Measurements from ENCODE around the gene ECE1. TPM values are rescaled to one million over a fixed set of nuclear protein-coding genes. Genes with fewer than 3 reads are reported as not detected.

Gene ECE1
- total and polyA plus RNA-seq, 2 of the 8 experiments (the other 6 are each of a cell fraction or from before 2014, with no cell fraction given), result 21.4 to 36.8 TPM

DNA sequence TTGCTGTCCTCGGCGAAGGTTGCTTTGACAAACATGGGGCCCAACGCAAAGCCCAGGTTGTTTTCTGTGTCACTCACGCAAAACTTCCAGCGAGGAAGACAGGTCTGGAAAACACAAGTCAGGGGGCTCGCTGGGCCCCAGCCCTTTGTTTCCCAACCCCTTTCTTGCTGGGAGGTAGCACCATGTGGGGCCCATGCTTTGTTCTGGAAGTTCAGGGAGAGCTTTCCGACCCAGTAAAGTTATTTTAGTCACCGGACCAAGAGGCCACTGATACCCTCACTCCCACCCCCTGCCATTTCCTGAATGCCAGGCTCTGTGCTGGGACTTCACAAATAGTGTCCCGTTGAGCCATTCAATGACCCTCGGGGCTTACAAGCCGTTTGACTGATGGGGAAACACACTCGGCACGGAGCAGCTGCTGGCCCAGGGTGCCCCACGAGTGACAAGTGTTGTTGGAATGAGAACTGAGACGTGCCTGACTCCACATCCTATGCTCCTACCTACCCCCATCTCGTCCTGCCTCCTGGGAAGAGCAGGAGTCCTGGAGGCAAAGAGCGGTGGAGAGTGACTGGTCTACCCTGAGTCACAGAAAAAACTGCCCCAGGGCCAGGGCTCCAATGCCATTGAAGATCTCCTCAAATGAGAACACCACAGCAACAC is 52.0 kb downstream of the ECE1 start:
- no peak overlapping the region for H2BK15ac ChIP-seq (ENCODE audit: low read length)
- H3K79me2 ChIP-seq (ENCODE audit: control insufficient read depth in 1 of 2, insufficient read depth in 2 of 2, low read length in 2 of 2), result no peaks in the 10 kb centered on the region
- no peaks in the 10 kb centered on the region; a peak in 2 of 8 replicates for H3K36me3 ChIP-seq (ENCODE audit: control insufficient read depth in 2 of 4, insufficient read depth in 4 of 4, low read length in 3 of 4)
- ChIA-PET CTCF (ENCODE audit: partially characterized antibody) (interaction anchor here (1.2 to 13.8 kb wide), 9 partner anchors 10 to 130 kb away, joined by 3 to 199 read pairs (median 7); no protein-coding TSS in a partner anchor), POLR2A (ENCODE audit: partially characterized antibody) (interaction anchor here (0.6 to 0.8 kb wide), 2 partner anchors 42 to 92 kb away, joined by 3 to 4 read pairs; no protein-coding TSS in a partner anchor)
- FAIRE-seq, result no peak
- H2BK5ac ChIP-seq (ENCODE audit: low read depth, low read length), result peak overlapping the region; percentile 52; the same call in 1 of the 2 replicates
- no peak overlapping the region for H3K23ac ChIP-seq (ENCODE audit: insufficient read length)
- H3K18ac ChIP-seq (ENCODE audit: extremely low read depth, low read length), result no peak overlapping the region
- H2BK20ac ChIP-seq (ENCODE audit: low read length), result no peak overlapping the region
- H2AFZ ChIP-seq (ENCODE audit: low read length), result no peak overlapping the region
- H3K27ac ChIP-seq (ENCODE audit: low read depth, low read length), result no peak overlapping the region
- H2BK12ac ChIP-seq (ENCODE audit: low read depth, low read length), result no peak overlapping the region
- no peak overlapping the region; a peak in 2 of 7 replicates for H3K9ac ChIP-seq (replicated peaks in 1 of 4; ENCODE audit: extremely low read depth in 1 of 4, low read depth in 3 of 4, low read length in 3 of 4)
- H3K56ac ChIP-seq (replicated peaks; ENCODE audit: insufficient read length, low read depth, low read length), result no peak overlapping the region
- DNase-seq (ENCODE audit: low read depth in 1 of 2, low spot score in 2 of 2), result no peak
- no peaks in the 10 kb centered on the region for H3K79me1 ChIP-seq (ENCODE audit: low read depth, low read length)
- H4K91ac ChIP-seq (replicated peaks; ENCODE audit: insufficient read length, low read length), result no peak overlapping the region
- peak overlapping the region; percentile 51; the same call in 1 of the 2 replicates for H4K8ac ChIP-seq (ENCODE audit: extremely low read depth, insufficient read depth, low read length)
- no peaks in the 10 kb centered on the region for H3K23me2 ChIP-seq (ENCODE audit: low read depth, low read length)
- no peak overlapping the region for H3K4me2 ChIP-seq (ENCODE audit: insufficient read depth in 1 of 2, low read depth in 2 of 2, low read length in 2 of 2)
- H3K4me3 ChIP-seq (ENCODE audit: extremely low read depth in 1 of 4, insufficient read depth in 2 of 4, low read depth in 3 of 4, low read length in 4 of 4), result no peak overlapping the region
- no peak overlapping the region for H2BK120ac ChIP-seq (replicated peaks; ENCODE audit: low read depth, low read length)
- H3K4ac ChIP-seq (replicated peaks; ENCODE audit: insufficient read length, low read depth, low read length), result no peak overlapping the region
- peaks cover 0 to 8% (median 5%) of the 10 kb centered on the region in 4 experiments; a peak in 4 of 7 replicates for H3K4me1 ChIP-seq (replicated peaks in 1 of 4; ENCODE audit: control insufficient read depth in 3 of 4, insufficient read depth in 4 of 4, low read length in 3 of 4)
- no peak overlapping the region for H3K14ac ChIP-seq (ENCODE audit: insufficient read length)
- H4K20me1 ChIP-seq (replicated peaks in 1 of 2; ENCODE audit: control insufficient read depth in 1 of 2, insufficient read depth in 2 of 2, low read length in 2 of 2), result peaks cover 0 to 2% of the 10 kb centered on the region in 2 experiments
- H3K27me3 ChIP-seq (replicated peaks in 1 of 4; ENCODE audit: control insufficient read depth in 3 of 4, extremely low read depth in 1 of 4, insufficient read depth in 3 of 4, low read length in 3 of 4), result no peaks in the 10 kb centered on the region
- no peak overlapping the region for H4K5ac ChIP-seq (ENCODE audit: insufficient read length, low read depth, low read length)
- no peak overlapping the region for H2AK5ac ChIP-seq (ENCODE audit: low read depth, low read length)
- H3K9me3 ChIP-seq (ENCODE audit: insufficient read depth in 2 of 2, low read depth in 1 of 2, low read length in 1 of 2), result no peaks in the 10 kb centered on the region
- WGBS, 2 experiments (ENCODE audit: extremely low coverage in 1 of 2, insufficient coverage in 1 of 2, insufficient read length in 1 of 2, insufficient replicate concordance in 2 of 2, low coverage in 1 of 2, low lambda C conversion rate in 2 of 2, missing lambda C conversion rate in 1 of 2), result 81% methylated on average over 17 of the region's 17 CpGs; no CpG with 5 or more reads in 1 of the 2 experiments
- TF ChIP-seq CBX8 (IDR thresholded peaks at IDR 0.05; ENCODE audit: borderline replicate concordance, low read depth, low read length) (no peak), MAFK (IDR thresholded peaks at IDR 0.05; ENCODE audit: low read depth, low read length) (no peak), SP1 (IDR thresholded peaks at IDR 0.05; ENCODE audit: low read depth, low read length) (no peak), POLR2AphosphoS5 (IDR thresholded peaks at IDR 0.05; ENCODE audit: low read depth, low read length) (no peak), KDM1A (IDR thresholded peaks at IDR 0.05; ENCODE audit: borderline replicate concordance, low read length) (no peak), SIN3A (conservative IDR thresholded peaks at IDR 0.05 in 1 of 2, IDR thresholded peaks at IDR 0.05 in 1 of 2; ENCODE audit: low read depth in 1 of 2, low read length in 2 of 2) (no peak), POLR2A (IDR thresholded peaks at IDR 0.05; ENCODE audit: control extremely low read depth in 1 of 2, low read depth in 2 of 2, low read length in 2 of 2) (no peak)
- TF ChIP-seq, protein P1, sequence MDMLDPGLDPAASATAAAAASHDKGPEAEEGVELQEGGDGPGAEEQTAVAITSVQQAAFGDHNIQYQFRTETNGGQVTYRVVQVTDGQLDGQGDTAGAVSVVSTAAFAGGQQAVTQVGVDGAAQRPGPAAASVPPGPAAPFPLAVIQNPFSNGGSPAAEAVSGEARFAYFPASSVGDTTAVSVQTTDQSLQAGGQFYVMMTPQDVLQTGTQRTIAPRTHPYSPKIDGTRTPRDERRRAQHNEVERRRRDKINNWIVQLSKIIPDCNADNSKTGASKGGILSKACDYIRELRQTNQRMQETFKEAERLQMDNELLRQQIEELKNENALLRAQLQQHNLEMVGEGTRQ (IDR thresholded peaks at IDR 0.05; ENCODE audit: low read length), result no peak
- TF ChIP-seq, protein P2, sequence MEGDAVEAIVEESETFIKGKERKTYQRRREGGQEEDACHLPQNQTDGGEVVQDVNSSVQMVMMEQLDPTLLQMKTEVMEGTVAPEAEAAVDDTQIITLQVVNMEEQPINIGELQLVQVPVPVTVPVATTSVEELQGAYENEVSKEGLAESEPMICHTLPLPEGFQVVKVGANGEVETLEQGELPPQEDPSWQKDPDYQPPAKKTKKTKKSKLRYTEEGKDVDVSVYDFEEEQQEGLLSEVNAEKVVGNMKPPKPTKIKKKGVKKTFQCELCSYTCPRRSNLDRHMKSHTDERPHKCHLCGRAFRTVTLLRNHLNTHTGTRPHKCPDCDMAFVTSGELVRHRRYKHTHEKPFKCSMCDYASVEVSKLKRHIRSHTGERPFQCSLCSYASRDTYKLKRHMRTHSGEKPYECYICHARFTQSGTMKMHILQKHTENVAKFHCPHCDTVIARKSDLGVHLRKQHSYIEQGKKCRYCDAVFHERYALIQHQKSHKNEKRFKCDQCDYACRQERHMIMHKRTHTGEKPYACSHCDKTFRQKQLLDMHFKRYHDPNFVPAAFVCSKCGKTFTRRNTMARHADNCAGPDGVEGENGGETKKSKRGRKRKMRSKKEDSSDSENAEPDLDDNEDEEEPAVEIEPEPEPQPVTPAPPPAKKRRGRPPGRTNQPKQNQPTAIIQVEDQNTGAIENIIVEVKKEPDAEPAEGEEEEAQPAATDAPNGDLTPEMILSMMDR (IDR thresholded peaks at IDR 0.05; ENCODE audit: control extremely low read depth in 1 of 3, insufficient read depth in 1 of 3, low read depth in 1 of 3, low read length in 3 of 3), result no peak
